Body of pancreas (tissue), 4 donors: ENCODE measurements around the gene LRRC49. TPM values are rescaled to one million over a fixed set of nuclear protein-coding genes. Genes with fewer than 3 reads are reported as not detected.
A peak's percentile ranks its signal among the peaks of the same experiment; 100 is the strongest.

Source experiments
- ATAC-seq: fragments of 150-250 bp; one replicate; pipeline ENCODE4 v1.9.1; 2016
- DNase-seq, 4 donors: peaks; one replicate each; pipeline ENCODE4 v3.0.0-alpha.2; 2019
- H3K27ac ChIP-seq, 4 donors: fragments of 200-600 bp; sonication (generic); 1 replicate in 3 of 4; 2 replicates in 1 of 4; pipeline versions ENCODE4 v1.5.1 to v1.6.1; 2016 to 2019; ENCODE audit warnings: mild to moderate bottlenecking in 1 of 4, mixed read lengths in 1 of 4, moderate library complexity in 1 of 4
- H3K27me3 ChIP-seq, 2 donors: fragments of 200-600 bp; sonication (generic); one replicate each; pipeline ENCODE4 v1.6.0; 2016; ENCODE audit warnings: mild to moderate bottlenecking in 1 of 2
- H3K36me3 ChIP-seq, 2 donors: fragments of 200-600 bp; sonication (generic); replicated peaks in 1 of 2; 2 replicates each; pipeline ENCODE4 v1.5.1; 2016; ENCODE audit warnings: low read depth in 2 of 2; ENCODE audit not compliant: insufficient read depth in 1 of 2
- H3K4me1 ChIP-seq: fragments of 200-600 bp; sonication (generic); one replicate; pipeline ENCODE4 v1.6.0; 2016
- H3K4me3 ChIP-seq, 2 donors: fragments of 200-600 bp; sonication (generic); 1 replicate in 1 of 2; 2 replicates in 1 of 2; pipeline ENCODE4 v1.5.1; 2016 to 2019
- H3K9me3 ChIP-seq, 3 donors: fragments of 200-600 bp; sonication (generic); 1 replicate in 2 of 3; 2 replicates in 1 of 3; pipeline ENCODE4 v1.5.1; 2016
- CTCF ChIP-seq, 7 experiments: fragments of 450-650 bp in 4 of 7; fragments of 200-600 bp in 3 of 7; sonication (generic) in 3 of 7; IDR thresholded peaks; one replicate each; pipeline ENCODE4 v1.5.1; 2016 to 2019; ENCODE audit warnings: antibody characterized with exemption in 7 of 7
- POLR2A ChIP-seq, 3 donors: fragments of 450-650 bp; IDR thresholded peaks; one replicate each; pipeline ENCODE4 v1.6.1; 2016; ENCODE audit warnings: antibody characterized with exemption in 3 of 3, mild to moderate bottlenecking in 2 of 3
- WGBS, 2 donors: methylation state at CpG; one replicate each; pipeline ENCODE4 v1.1.5; 2017; 5-methylcytosine and 5-hydroxymethylcytosine counted together
- intact Hi-C: fragments of 100-400 bp; cut with DNase I; formaldehyde crosslinking; loops from one replicate; pipeline ENCODE4 v1.15.1; 2023
- total RNA-seq, 2 donors: library from RNA; depleted of rRNA; stranded (reverse); fragments of >200 nt; gene quantifications; one replicate each; pipeline ENCODE4 v1.1.0, GENCODE V29; 2016

Gene LRRC49
- total RNA-seq, 2 donors from 2014 or later, result 3.0 to 7.3 TPM

GRCh38 chr15:71072423-71072822 is 179.8 kb downstream of the LRRC49 start:
- no peaks in the 10 kb centered on the region for H3K9me3 ChIP-seq
- H3K27me3 ChIP-seq, result no peaks in the 10 kb centered on the region
- DNase-seq (no peak), ATAC-seq (no peak)
- 80 to 83% methylated on average over 6 of the region's 6 CpGs for WGBS, 2 donors
- intact Hi-C loops, result no loop called here
- H3K27ac ChIP-seq, result no peak overlapping the region
- no peaks in the 10 kb centered on the region for H3K36me3 ChIP-seq
- no peak overlapping the region for H3K4me3 ChIP-seq
- no peaks in the 10 kb centered on the region for H3K4me1 ChIP-seq
- TF ChIP-seq POLR2A (IDR thresholded peaks at IDR 0.05) (no peak), CTCF (IDR thresholded peaks at IDR 0.05) (no peak)

- Histone ChIP-seq H3K4me1 (peaks cover 14% of the 10 kb centered on the region), H3K4me3 (no peak overlapping the region), H3K9me3 (no peaks in the 10 kb centered on the region), H3K27ac (peak overlapping the region in 2 of 4 donors; percentile 38 to 54), H3K36me3 (no peaks in the 10 kb centered on the region), H3K27me3 (no peaks in the 10 kb centered on the region)
- TF ChIP-seq POLR2A (IDR thresholded peaks at IDR 0.05) (no peak), CTCF (IDR thresholded peaks at IDR 0.05) (no peak)
- DNase-seq (no peak), ATAC-seq (no peak)
- WGBS, 2 donors, result 56 to 58% methylated on average over 6 of the region's 6 CpGs
- intact Hi-C loops, result no loop called here
These were observed 186.0 kb downstream of the LRRC49 start for GRCh38 chr15:71078506-71079207.

GRCh38 chr15:71079208-71080044 is 186.8 kb downstream of the LRRC49 start:
- no peaks in the 10 kb centered on the region for H3K9me3 ChIP-seq
- H3K4me1 ChIP-seq, result peaks cover 14% of the 10 kb centered on the region
- H3K27ac ChIP-seq, result peak overlapping the region in 3 of 4 donors; percentile 20 to 54 (median 38)
- ATAC-seq (peak; percentile 71), DNase-seq (peak; percentile 28 to 51 (median 39))
- no peak overlapping the region for H3K4me3 ChIP-seq
- H3K27me3 ChIP-seq, result no peaks in the 10 kb centered on the region
- no peaks in the 10 kb centered on the region for H3K36me3 ChIP-seq
- WGBS, 2 donors, result 12 to 18% methylated on average over 6 of the region's 6 CpGs
- intact Hi-C loops, result no loop called here
- no peak for TF ChIP-seq POLR2A (IDR thresholded peaks at IDR 0.05)
- TF ChIP-seq CTCF (IDR thresholded peaks at IDR 0.05), result no peak

GRCh38 chr15:71080166-71080565 is 187.5 kb downstream of the LRRC49 start:
- no peaks in the 10 kb centered on the region for H3K36me3 ChIP-seq
- intact Hi-C loops, result no loop called here
- H3K27ac ChIP-seq, result peak overlapping the region in 2 of 4 donors; percentile 38 to 54
- DNase-seq (no peak), ATAC-seq (no peak)
- TF ChIP-seq POLR2A (IDR thresholded peaks at IDR 0.05) (no peak), CTCF (IDR thresholded peaks at IDR 0.05) (no peak)
- peaks cover 14% of the 10 kb centered on the region for H3K4me1 ChIP-seq
- no peaks in the 10 kb centered on the region for H3K9me3 ChIP-seq
- WGBS, 2 donors, result 74 to 83% methylated on average over 7 of the region's 7 CpGs
- H3K4me3 ChIP-seq, result no peak overlapping the region
- no peaks in the 10 kb centered on the region for H3K27me3 ChIP-seq
